GDM1 (cell line): ENCODE data around the gene PCDHGB2.
"Not testable (repeated sequence)": the region's sequence is repeated elsewhere in the genome, so short reads cannot be mapped to it uniquely, and the experiment has no call there.

Experiments used
- DNase-seq: peaks from one replicate; lab custom pipeline; 2025; lab: John Stamatoyannopoulos, UW

The PCDHGB2 gene

GRCh38 chr5:141384471-141385267 lies 24.9 kb downstream of the PCDHGB2 start:
- no peak for DNase-seq

GRCh38 chr5:141387557-141388311 lies 27.9 kb downstream of the PCDHGB2 start, which contains the start of gene PCDHGB4:
Gene PCDHGB4 (plus strand): TSS chr5:141387698. CDS start chr5:141387885, 187 bp downstream.
- DNase-seq: not testable (repeated sequence)

GRCh38 chr5:141388661-141389060 lies 28.9 kb downstream of the PCDHGB2 start:
- no peak for DNase-seq

- no peak for DNase-seq
These were observed 29.6 kb downstream of the PCDHGB2 start for GRCh38 chr5:141389153-141390042.

- DNase-seq: no peak
These were observed 32.8 kb downstream of the PCDHGB2 start, which contains the start of gene PCDHGA8 for GRCh38 chr5:141392429-141393198. Gene PCDHGA8 (plus strand): TSS chr5:141392633. CDS start chr5:141392814, 181 bp downstream.

GRCh38 chr5:141393267-141393666 lies 33.5 kb downstream of the PCDHGB2 start:
- DNase-seq: no peak

GRCh38 chr5:141394401-141395187 lies 34.8 kb downstream of the PCDHGB2 start:
- not testable (repeated sequence) for DNase-seq

- not testable (repeated sequence) for DNase-seq
These were observed 38.2 kb downstream of the PCDHGB2 start, which contains the start of gene PCDHGB5 for GRCh38 chr5:141397756-141398551. Gene PCDHGB5 (plus strand): TSS chr5:141397947. CDS start chr5:141398128, 181 bp downstream.

- no peak for DNase-seq
These were observed 38.8 kb downstream of the PCDHGB2 start for GRCh38 chr5:141398608-141399007.

- no peak for DNase-seq
These were observed 39.9 kb downstream of the PCDHGB2 start for GRCh38 chr5:141399555-141400258.

GRCh38 chr5:141402553-141403243 lies 42.9 kb downstream of the PCDHGB2 start, which contains the start of gene PCDHGA9:
Gene PCDHGA9 (plus strand): TSS chr5:141402778. CDS start chr5:141402953, 175 bp downstream.
- no peak for DNase-seq

- no peak for DNase-seq
These were observed 43.6 kb downstream of the PCDHGB2 start for GRCh38 chr5:141403387-141403786.

- DNase-seq: not testable (repeated sequence)
These were observed 48.2 kb downstream of the PCDHGB2 start, which contains the start of gene PCDHGB6 for GRCh38 chr5:141407790-141408505. Gene PCDHGB6 (plus strand): TSS chr5:141408021. CDS start chr5:141408203, 182 bp downstream.

GRCh38 chr5:141409598-141410306 lies 50.0 kb downstream of the PCDHGB2 start:
- DNase-seq: no peak

GRCh38 chr5:141411575-141411974 lies 51.8 kb downstream of the PCDHGB2 start:
- no peak for DNase-seq
